PC-3 (cell line): ENCODE data around the gene BLCAP.

Source experiments
- CTCF ChIP-seq: fragments of 300-600 bp; sonication (generic); conservative IDR thresholded peaks from 2 replicates; pipeline ENCODE4 v1.5.1; 2017; ENCODE audit warnings: antibody characterized with exemption, low read depth, mild to moderate bottlenecking, low read length
- EZH2 ChIP-seq: fragments of 300-600 bp; sonication (generic); IDR thresholded peaks from one replicate; pipeline ENCODE4 v1.6.1; 2017; ENCODE audit warnings: antibody characterized with exemption, mild to moderate bottlenecking, low read length; ENCODE audit not compliant: unreplicated experiment

GRCh38 chr20:37558779-37559178 lies 31.1 kb upstream of the BLCAP start:
- TF ChIP-seq EZH2 (no peak), CTCF (no peak)
